GM18909 (cell line): ENCODE measurements around the gene IPO13.

Experiments
- ATAC-seq: cut with Tn5 transposase; IDR thresholded peaks from one replicate; pipeline ENCODE4 v1.9.1; 2021; ENCODE audit warnings: mild to moderate bottlenecking; ENCODE audit not compliant: unreplicated experiment, poor library complexity

Gene IPO13

DNA sequence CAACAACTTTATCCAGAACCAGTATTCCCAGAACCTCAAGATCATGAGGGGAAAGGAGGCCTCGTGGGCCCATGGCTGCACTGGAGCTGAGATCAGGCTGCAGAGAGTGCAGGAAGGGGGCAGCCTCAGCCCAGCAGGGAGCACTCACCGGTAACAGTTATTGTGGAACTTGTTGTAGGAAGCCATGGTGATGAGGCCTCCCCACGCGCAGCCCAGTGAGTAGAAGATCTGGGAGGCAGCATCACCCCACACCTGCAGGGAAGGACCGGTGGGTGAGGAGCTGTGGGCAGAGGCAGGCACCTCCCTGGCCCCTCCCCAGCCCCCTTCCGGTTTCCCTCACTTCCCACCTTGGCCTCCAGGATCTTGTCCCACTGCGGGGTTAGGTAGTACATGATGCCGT lies 55.4 kb downstream of the IPO13 start:
- ATAC-seq = no peak

DNA sequence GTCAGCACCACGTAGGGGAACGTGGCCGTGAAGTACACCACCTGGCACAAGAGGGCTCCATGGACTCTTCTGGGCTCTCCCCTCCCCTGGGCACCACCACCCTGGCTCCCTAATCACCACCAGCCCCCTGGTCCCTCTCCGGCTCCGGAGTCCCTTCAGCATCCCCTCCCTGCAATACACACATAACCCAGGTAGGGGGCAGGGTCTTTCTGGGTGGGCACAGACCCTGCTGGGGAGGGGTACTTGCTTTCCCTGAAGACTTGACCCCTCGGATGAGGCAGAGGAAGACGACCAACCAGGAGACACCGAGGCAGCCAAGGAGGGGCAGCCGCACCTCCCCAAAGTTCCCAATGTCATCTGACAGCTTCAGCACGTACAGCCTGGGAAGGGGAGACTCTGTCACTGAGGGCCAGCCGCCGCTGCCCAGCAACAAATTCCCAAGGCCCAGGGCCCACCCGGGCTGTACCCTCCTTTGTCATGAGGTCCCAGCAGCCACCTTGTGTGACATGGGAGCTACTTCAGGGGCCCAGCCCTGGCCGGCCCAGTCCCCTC lies 55.9 kb downstream of the IPO13 start:
- no peak for ATAC-seq

DNA sequence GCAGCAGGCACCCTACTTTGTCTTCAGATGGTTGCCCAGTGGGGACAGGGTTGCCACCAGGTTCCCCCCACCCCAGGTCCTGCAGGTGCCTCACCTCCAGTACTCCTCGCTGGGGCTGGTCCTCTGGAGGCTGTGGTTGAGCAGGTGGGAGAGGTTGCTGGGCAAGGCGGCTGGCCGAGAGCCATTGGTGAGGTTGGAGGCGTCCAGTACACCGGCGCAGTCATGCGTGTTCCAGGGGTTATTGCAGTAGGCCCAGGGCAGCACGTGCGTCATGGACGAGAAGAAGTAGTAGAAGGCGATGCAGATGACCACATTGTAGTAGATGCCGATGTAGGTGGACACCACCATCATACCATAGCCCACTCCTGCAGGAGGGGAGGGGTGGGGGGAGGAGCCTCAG lies 61.5 kb downstream of the IPO13 start:
- no peak for ATAC-seq

DNA sequence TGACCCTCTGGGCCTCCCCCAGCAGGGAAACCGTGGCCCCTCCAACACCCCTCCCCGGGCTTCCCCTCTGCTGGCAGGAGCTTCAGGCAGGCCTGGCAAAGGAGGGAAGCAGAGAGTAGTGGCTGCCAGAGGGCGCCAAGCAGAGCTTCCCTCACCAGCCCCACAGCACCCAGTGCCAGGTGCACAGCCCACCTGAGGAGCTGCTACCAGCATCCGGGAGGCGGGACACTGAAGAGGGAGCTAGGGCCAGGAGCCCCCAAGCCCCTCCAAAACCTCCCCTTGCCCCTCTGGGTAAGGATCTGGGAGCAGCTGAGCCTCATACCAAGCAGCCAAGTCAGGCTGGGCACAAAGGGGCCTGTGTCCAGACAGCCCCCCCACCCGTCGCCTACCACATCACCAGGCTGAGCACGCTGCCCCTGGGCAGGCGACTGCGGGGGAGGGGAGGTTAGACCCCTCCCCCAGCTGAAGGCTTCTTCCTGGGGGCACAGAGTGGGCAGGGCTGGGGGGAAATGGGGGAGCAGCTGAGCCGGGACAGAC lies 64.3 kb downstream of the IPO13 start:
- no peak for ATAC-seq

DNA sequence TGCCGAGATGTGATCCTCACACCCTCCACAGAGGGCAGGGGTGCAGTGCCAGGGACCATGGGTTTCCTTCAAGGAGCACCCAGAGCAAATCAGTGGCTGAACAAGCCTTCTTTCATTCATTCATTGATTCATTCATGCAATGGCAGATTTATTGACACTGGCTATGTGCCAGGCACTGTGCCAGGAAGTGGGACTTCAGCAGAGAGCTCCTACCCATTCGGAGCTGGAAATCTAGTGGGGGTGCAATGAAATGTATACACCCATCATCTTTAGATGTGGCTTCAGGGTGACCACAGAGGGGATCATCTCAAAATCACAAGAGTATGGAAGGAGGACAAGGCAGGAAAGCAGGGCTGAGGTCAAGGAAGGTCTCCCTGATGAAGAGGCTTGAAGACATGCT lies 65.7 kb downstream of the IPO13 start:
- no peak for ATAC-seq

DNA sequence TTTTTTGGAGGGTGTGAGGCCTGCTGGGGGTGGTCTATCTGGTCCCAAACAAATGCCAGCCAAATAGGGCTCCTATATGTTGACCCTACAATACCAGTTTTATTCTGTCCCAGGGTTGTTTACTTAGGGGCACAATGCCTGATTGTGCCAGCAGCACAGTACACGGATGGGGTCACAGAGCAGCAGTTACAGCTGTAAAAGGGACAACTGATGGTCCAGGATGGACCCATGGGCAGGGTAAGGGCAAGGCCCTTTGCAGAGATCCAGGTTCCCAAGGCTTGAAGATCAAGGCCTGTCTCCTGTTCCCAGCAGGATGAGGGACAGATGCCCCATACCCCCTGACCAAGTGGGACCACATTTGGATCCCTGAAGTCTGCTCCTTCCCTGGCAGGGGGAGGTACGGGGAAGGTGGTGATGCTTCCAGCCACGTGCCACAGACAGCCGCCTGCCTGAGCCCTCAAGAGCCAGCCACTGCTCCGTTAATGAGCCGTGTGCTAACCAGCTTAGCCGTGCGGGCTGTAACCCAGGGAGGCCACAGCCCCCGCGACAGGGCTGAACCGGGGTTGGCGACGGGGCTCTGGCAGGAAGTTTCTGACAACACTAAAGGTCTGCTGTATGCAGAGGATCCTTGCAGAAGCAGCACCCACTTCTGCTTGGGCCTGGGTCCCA lies 66.3 kb downstream of the IPO13 start:
- no peak for ATAC-seq

DNA sequence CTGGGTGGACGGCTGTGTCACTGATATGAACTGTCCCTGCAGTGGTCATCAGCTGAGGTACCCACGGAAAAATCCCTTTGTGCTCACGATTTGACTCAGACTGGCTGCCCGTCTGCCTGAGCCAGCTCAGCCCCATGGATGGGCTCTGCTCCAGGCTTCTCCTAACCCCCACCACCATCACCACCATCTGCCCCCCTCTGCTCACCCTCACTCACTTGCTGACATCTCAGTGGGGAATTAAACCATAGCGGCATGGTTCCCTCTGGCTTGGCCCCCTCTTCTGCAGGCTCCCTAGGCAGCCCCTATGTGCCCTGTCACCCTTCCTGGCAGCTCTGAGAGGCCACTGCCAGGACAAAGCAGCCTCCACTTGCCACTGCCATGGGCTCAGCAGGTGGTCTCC lies 67.2 kb downstream of the IPO13 start:
- ATAC-seq = no peak

DNA sequence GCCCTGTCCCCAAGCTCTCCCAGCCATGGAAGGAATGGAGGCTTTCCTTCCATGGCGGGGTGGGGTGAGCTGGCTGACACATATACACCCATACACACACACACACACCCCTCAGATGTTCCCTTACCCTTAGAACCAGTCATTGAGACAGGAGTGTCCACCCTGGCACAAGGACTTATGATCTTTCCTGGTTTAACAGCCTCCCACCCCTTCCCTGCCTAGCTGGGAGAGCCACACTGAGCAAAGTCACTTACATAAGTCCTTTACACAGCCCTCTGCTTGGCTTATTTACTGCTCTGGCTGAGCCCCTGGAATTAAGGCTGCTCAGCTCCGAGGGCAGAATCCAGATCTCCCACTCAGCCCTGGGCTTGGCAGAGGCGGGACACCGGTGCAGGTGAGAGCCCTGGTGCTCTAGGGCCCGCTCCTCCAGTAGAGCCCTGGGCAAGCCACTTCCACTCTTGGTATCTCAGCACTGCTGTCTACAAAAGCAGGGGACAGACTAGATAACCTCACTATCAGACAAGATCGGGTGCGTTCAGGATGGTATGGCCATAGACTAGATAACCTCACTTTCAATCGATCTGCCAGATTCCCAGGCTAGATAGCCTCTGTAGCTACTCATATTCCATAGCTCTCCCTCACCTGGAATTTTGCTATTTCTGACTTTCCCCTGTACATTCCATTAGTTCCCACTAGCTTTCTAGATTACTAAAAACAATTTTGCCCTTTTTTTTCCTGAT lies 67.8 kb downstream of the IPO13 start:
- no peak for ATAC-seq

DNA sequence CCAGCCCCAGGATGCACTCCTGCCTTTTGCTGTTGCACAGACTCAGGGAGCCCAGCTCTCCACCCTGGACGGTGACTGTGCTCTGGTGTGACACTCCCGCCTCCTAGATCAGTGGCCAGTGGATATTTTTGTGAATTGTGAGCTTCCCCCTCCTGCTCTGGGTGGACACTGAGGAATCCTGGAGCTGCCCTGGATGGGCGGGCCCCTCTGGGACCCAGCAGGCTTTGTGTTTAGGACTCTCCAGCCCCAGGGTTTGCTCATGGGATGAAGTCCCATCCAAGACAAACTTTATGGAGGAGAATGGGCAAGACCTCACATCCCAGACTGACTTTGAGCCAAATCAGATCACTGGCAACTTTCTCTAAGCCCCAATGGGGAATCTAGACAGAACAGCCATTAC lies 68.5 kb downstream of the IPO13 start:
- no peak for ATAC-seq

DNA sequence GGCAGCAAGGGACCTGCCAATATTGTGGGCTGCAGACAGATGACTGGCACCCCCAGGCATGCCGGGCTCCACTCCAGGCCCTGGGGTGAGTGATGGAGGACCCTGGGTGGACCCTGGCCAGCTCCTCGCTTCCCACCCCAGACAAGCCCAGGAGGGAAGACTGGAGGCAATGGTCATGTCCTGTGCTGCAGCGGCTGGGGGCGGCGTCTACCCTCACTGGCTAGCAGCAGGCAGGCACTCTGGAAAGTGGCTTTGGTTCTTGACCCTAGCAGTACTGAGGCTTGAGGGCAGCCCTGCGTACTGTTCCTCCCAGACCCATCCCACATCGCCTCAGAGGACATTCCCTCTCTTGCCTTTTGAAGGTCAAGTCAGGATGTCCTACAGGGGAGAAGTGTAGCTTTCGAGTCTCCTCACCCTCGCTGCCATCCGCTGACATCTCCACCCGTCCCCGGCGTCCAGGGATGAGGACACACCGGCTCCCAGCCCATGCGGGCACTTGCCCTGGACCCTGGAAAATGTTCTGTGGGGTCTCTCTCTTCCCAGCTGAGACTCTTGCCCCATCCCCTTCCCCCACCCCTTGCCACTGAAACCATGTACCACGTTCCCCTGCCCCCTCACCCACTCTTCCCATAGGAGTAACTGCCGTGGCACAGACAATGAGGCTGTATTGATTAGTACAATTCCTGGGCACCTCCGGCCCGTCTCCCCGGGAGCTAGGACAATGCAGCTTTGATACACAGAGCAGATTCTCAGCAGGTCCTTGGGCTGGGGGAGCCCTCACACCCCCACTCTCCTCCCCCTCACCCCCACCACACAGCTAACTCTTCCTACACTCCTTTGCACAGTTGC lies 69.5 kb downstream of the IPO13 start:
- no peak for ATAC-seq

DNA sequence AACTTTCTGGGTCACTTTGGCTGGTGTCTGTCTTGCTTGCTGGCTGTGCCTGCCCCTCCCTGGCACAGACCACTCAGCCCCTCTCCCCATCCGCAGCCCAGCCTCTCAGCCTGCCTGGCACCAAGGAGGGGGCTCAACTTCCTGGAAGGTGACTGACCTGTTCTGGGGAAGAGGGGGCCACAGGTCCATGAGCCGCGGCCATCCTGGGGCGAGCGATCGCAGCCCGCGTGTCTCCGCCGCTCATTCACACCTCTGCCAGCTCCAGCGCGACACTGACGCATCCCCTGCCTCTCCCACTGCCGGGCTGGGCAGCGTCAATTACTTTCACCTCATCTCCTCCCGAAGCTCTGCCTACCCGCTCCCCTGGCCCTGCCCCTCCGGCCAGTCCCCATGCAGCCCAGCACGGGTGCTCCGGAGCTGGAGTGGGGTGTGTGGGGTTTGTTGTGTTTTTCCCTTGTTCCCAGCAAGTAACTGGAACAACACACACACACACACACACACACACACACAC lies 70.2 kb downstream of the IPO13 start:
- ATAC-seq = no peak
